ENCODE results near the gene MKRN2OS.

The MKRN2OS gene

GRCh38 chr3:12513694-12514446 is 31.4 kb downstream of the MKRN2OS start:
- no peak for DNase-seq (ENCODE audit: low read depth in 2 of 2)

DNA sequence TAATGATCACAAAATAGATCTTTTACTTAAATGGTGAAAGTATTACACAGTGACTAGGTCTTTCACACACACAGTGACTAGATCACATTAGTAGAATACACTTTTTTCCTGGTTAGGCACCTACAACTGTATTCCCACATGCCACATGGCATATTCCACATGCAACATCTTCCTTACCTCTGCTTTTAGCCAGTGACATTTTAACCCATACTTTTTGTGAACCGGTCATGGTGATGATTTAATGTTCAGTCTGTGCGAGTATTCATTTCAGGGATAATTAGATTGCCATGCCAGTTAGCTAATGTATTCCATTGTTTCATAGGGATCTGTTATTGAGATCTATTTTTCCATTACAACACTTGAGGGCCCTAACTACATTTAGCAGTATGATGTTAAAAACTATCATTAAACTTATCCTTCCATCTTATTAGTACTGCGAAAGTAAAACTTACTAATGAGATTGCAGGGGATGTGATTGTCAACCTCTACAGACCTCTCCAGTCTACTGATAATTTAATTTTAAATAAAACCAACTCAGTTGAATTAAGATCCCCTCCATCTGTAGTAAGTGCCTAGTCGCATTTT is 32.7 kb downstream of the MKRN2OS start:
- no peak for DNase-seq (ENCODE audit: low read depth in 2 of 2)

GRCh38 chr3:12509466-12509865 is 35.8 kb downstream of the MKRN2OS start:
- DNase-seq (ENCODE audit: low read depth in 2 of 2) = no peak

- DNase-seq (ENCODE audit: low read depth in 2 of 2) = no peak
These were observed 37.0 kb downstream of the MKRN2OS start for GRCh38 chr3:12508291-12508700.

GRCh38 chr3:12507591-12508281 is 37.6 kb downstream of the MKRN2OS start:
- no peak for DNase-seq (ENCODE audit: low read depth in 2 of 2)

DNA sequence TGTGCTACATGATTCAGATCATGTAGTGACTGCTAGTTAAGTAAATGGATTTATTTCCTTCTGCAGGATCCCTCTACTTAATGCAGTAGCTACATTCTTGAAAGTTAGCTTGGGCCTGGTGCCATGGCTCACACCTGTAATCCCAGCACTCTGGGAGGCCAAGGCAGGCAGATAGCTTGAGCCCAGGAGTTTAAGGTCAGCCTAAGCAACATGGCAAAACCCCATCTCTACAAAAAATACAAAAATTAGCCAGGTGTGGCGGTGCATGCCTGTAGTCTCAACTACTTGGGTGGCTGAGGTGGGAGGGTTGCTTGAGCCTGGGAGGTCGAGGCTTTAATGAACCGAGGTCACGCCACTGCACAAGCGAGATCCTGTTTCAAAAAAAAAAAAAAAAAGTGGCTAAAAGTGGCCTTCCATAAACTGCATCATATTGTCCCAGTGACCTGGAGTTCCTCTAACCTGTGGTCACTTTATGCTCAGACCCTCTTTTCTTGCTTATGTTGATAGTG is 39.0 kb downstream of the MKRN2OS start:
- DNase-seq (ENCODE audit: low read depth in 2 of 2) = no peak

GRCh38 chr3:12503126-12503957 is 42.0 kb downstream of the MKRN2OS start:
- no peak for DNase-seq (ENCODE audit: low read depth in 2 of 2)

- DNase-seq (ENCODE audit: low read depth in 2 of 2) = no peak
These were observed 43.8 kb downstream of the MKRN2OS start for GRCh38 chr3:12501360-12502020.

DNA sequence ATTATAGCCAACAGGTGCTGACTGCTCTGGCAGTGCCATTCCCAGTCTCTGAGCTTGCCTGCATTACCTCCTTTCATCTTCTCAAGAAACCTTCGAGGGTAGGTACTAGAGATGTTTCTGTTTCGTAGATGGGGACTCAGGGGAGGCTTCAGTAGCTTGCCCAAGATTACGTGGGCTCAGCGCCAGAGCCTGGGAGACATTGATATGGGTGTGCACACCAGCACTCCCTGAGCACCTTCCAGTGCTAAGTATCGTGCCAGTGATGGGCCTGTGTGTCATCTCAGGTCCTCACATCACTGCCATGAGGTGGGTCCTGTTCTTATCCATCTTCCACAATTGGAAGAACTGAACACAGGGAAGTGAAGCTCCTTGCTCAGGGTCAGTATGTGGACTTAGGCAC is 45.8 kb downstream of the MKRN2OS start:
- DNase-seq (ENCODE audit: low read depth in 2 of 2) = no peak

DNA sequence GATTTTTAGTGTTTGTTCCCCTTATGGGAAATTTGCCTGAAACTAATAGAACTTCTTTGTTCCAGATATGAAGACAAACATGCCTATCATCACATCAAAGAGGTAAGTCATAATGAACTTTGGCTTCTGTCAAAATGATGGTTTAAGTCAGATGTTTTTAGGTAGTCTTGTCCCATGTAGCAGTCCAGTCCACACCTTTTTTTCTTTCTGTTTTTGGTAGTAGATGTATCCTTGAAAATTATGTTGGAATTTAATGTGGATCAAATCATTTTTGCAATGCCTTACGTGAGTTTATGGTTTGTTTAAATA is 48.9 kb downstream of the MKRN2OS start:
- no peak for DNase-seq (ENCODE audit: low read depth in 2 of 2)

GRCh38 chr3:12495749-12496452 is 49.4 kb downstream of the MKRN2OS start:
- DNase-seq (ENCODE audit: low read depth in 2 of 2) = no peak

DNA sequence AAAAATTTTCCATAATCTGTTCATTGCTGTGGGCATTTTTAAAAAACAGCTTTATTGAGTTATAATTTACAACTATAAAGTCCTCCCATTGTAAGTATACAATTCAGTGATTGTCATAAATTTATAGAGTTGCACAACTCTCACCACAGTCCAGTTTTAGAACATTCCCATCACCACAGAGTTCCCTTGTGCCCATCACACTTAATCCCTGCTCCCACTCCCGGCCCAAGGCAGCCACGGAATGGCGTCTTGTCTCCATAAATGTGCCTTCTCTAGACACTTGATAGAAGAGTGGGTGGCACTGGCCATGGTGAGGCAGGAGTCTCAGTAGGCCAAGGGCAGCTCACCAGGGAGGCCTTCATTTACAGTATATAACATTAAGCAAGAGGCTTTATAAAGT is 54.8 kb downstream of the MKRN2OS start:
- no peak for DNase-seq (ENCODE audit: low read depth in 2 of 2)

DNA sequence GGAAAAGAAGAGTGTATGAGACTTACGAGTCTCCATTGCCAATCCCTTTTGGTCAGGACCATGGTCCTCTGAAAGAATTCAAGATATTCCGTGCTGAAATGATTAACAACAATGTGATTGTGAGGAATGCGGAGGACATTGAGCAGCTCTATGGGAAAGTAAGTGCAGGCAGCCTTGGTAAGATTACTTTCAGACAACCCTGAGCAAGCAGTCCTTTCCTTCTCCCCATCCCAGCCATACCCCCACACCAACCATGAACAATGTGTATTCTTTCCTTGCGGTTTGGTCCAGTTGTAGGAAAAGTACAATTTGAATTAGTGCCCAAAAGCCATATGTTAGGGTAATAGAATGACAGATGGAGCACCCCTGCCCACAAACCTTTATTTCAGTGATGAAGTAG is 55.5 kb downstream of the MKRN2OS start:
- DNase-seq (ENCODE audit: low read depth in 2 of 2) = no peak

Data from activated CD4-positive, alpha-beta T cell treated with anti-CD3 and anti-CD28 coated beads for 24 hours (primary cell).